ENCODE measurements around the gene XPO6.

DNA sequence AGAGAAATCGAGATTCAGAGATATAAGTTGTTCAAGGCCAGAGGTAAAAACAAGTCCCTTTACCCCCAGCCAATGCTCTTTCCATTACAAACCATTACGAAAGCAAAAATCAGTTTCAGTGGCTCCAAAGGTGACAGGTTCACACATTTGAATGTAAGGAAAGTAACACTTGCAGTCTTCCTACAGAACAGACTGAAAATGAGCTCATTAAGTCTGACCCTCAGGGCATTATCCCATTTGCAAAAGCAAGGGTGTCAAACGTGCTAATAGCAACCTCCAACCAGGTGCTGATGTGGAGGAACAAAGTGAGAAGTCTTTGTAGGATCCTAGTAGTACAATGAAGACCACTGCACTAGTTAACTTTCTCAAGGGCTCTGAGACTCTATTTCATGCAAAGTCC lies 65.2 kb downstream of the XPO6 start:
- TF ChIP-seq, protein P1, sequence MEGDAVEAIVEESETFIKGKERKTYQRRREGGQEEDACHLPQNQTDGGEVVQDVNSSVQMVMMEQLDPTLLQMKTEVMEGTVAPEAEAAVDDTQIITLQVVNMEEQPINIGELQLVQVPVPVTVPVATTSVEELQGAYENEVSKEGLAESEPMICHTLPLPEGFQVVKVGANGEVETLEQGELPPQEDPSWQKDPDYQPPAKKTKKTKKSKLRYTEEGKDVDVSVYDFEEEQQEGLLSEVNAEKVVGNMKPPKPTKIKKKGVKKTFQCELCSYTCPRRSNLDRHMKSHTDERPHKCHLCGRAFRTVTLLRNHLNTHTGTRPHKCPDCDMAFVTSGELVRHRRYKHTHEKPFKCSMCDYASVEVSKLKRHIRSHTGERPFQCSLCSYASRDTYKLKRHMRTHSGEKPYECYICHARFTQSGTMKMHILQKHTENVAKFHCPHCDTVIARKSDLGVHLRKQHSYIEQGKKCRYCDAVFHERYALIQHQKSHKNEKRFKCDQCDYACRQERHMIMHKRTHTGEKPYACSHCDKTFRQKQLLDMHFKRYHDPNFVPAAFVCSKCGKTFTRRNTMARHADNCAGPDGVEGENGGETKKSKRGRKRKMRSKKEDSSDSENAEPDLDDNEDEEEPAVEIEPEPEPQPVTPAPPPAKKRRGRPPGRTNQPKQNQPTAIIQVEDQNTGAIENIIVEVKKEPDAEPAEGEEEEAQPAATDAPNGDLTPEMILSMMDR (IDR thresholded peaks at IDR 0.05), result no peak
- TF ChIP-seq POLR2A (IDR thresholded peaks at IDR 0.05), result no peak
